ENCODE measurements around the gene RTBDN. TPM values are rescaled to one million over a fixed set of nuclear protein-coding genes. Genes with fewer than 3 reads are reported as not detected.

The RTBDN gene
- total RNA-seq, 1 experiment from 2014 or later, result 5.6 TPM

DNA sequence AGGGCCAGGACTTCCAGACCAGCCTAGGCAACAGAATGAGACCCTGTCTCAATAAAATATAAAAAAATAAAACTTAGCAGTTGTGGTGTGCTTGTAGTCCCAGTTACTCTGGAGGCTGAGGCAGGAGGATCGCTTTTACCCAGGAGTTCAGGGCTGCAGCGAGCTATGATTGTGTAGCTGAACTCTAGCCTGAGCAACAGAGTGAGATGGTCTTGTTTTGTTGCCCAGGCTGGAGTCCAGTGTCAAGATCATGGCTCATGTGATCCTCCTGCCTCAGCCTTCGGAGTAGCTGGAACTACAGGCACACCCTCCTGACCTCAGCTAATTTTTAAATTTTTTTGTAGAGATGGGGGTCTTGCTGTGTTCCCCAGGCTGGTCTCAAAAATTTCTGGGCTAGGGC, 47.4 kb downstream of the RTBDN start:
- Histone ChIP-seq H3K9me3 (ENCODE audit: control insufficient read depth, low read depth, low read length) (no peaks in the 10 kb centered on the region), H3K56ac (ENCODE audit: insufficient read length, low read depth, low read length) (no peak overlapping the region), H3K9ac (ENCODE audit: extremely low read depth, insufficient read length, low read length) (no peak overlapping the region), H3K23me2 (ENCODE audit: insufficient read length, low read depth, low read length, poor library complexity, severe bottlenecking) (peaks cover 33% of the 10 kb centered on the region), H3K23ac (ENCODE audit: insufficient read length, low read depth, low read length) (no peak overlapping the region), H4K5ac (ENCODE audit: insufficient read length, low read depth, low read length) (no peak overlapping the region), H2BK20ac (ENCODE audit: low read depth, low read length, poor library complexity, severe bottlenecking) (no peak overlapping the region), H2BK12ac (ENCODE audit: insufficient read length, low read depth, low read length) (no peak overlapping the region), H3K4me1 (ENCODE audit: insufficient read depth, low read length) (peaks cover 6% of the 10 kb centered on the region), H3T11ph (ENCODE audit: low read length) (no peak overlapping the region), H3K79me1 (ENCODE audit: insufficient read depth, low read depth, low read length, poor library complexity, severe bottlenecking) (no peaks in the 10 kb centered on the region), H2AFZ (ENCODE audit: low read length) (no peak overlapping the region), H3K4me2 (ENCODE audit: insufficient read depth, insufficient read length, low read length) (no peak overlapping the region), H2BK15ac (ENCODE audit: low read depth, low read length) (no peak overlapping the region), H2AK5ac (ENCODE audit: insufficient read length, low read length) (no peak overlapping the region), H2BK120ac (ENCODE audit: low read depth, low read length, poor library complexity, severe bottlenecking) (no peak overlapping the region), H3K27me3 (ENCODE audit: insufficient read depth, low read length) (no peaks in the 10 kb centered on the region; the same call in 1 of the 2 replicates), H4K20me1 (ENCODE audit: control insufficient read depth, insufficient read depth, insufficient read length) (no peaks in the 10 kb centered on the region), H4K8ac (replicated peaks; ENCODE audit: insufficient read length, low read depth, low read length) (no peak overlapping the region), H3K79me2 (ENCODE audit: insufficient read depth, low read length) (no peaks in the 10 kb centered on the region), H2BK5ac (ENCODE audit: insufficient read length, low read length) (no peak overlapping the region), H3K27ac (ENCODE audit: insufficient read length, low read depth, low read length) (no peak overlapping the region), H4K91ac (ENCODE audit: insufficient read length, low read depth, low read length) (no peak overlapping the region), H3K14ac (ENCODE audit: insufficient read depth, low read length) (no peak overlapping the region), H3K4ac (ENCODE audit: low read depth, low read length) (no peak overlapping the region), H3K18ac (ENCODE audit: insufficient read length, low read depth, low read length) (no peak overlapping the region)
- H3K4me1 Mint-ChIP-seq, result peaks cover 30 to 31% of the 10 kb centered on the region in 2 experiments
- no peaks in the 10 kb centered on the region for H3K9me3 Mint-ChIP-seq
- no peak overlapping the region for H3K27ac Mint-ChIP-seq
- DNase-seq, result no peak
- H3K36me3 Mint-ChIP-seq (ENCODE audit: insufficient read depth in 1 of 3, low read depth in 3 of 3), result no peaks in the 10 kb centered on the region
- H3K4me3 Mint-ChIP-seq, result no peak overlapping the region; a peak in 1 of 5 replicates
- TF ChIP-seq, protein P1, sequence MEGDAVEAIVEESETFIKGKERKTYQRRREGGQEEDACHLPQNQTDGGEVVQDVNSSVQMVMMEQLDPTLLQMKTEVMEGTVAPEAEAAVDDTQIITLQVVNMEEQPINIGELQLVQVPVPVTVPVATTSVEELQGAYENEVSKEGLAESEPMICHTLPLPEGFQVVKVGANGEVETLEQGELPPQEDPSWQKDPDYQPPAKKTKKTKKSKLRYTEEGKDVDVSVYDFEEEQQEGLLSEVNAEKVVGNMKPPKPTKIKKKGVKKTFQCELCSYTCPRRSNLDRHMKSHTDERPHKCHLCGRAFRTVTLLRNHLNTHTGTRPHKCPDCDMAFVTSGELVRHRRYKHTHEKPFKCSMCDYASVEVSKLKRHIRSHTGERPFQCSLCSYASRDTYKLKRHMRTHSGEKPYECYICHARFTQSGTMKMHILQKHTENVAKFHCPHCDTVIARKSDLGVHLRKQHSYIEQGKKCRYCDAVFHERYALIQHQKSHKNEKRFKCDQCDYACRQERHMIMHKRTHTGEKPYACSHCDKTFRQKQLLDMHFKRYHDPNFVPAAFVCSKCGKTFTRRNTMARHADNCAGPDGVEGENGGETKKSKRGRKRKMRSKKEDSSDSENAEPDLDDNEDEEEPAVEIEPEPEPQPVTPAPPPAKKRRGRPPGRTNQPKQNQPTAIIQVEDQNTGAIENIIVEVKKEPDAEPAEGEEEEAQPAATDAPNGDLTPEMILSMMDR (conservative IDR thresholded peaks at IDR 0.05), result no peak
- peaks cover 6% of the 10 kb centered on the region for H3K27me3 Mint-ChIP-seq (ENCODE audit: low read depth)
- WGBS (ENCODE audit: extremely low coverage, insufficient read length, low lambda C conversion rate), result no CpG with 5 or more reads among the region's 3 CpGs

All from H9 (cell line).